C4-2B (cell line): ENCODE measurements around the gene GREM1.
A peak's percentile ranks its signal among the peaks of the same experiment; 100 is the strongest.

Experiments used
- H3K27ac ChIP-seq: fragments of 450-650 bp; 2 replicates; pipeline ENCODE4 v1.5.1; 2017
- ZFX ChIP-seq: fragments of 450-650 bp; IDR thresholded peaks from 2 replicates; pipeline ENCODE4 v1.6.1; 2017
- TF ChIP-seq, protein P1 (sequence below): fragments of 450-650 bp; conservative IDR thresholded peaks from 2 replicates; pipeline ENCODE4 v1.5.1; 2017; ENCODE audit warnings: mild to moderate bottlenecking

GREM1 gene

DNA sequence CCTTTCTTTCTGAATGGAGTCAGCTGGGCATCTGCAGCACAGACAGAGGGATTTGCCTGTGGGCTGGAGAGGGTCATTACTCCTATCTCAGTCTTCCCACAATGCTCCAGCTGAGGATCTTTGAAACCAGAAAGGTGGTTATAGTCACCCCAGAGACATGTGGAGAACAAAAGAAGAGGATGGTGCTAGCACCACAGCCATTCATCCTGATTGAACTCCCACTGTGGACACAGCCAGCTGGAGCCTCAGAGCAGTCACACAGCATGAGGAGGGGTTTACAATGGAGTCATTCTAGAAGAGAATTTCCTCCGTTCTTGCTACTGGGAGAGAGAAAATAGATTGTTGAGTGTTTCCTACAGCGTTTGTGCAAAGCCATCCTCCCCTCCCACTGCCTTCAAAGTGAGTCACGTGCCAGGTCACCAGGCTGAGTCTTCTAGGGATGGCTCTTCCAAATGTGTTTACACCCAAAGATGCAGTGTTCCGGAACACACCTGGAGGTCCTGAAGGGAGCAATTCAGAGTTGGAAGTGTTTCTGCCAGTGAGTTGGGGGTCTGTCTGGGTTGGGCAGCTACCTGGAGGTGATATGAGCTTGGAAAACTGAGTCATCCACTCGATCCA lies 18.9 kb upstream of the GREM1 start:
- H3K27ac ChIP-seq = no peak overlapping the region
- TF ChIP-seq, protein P1, sequence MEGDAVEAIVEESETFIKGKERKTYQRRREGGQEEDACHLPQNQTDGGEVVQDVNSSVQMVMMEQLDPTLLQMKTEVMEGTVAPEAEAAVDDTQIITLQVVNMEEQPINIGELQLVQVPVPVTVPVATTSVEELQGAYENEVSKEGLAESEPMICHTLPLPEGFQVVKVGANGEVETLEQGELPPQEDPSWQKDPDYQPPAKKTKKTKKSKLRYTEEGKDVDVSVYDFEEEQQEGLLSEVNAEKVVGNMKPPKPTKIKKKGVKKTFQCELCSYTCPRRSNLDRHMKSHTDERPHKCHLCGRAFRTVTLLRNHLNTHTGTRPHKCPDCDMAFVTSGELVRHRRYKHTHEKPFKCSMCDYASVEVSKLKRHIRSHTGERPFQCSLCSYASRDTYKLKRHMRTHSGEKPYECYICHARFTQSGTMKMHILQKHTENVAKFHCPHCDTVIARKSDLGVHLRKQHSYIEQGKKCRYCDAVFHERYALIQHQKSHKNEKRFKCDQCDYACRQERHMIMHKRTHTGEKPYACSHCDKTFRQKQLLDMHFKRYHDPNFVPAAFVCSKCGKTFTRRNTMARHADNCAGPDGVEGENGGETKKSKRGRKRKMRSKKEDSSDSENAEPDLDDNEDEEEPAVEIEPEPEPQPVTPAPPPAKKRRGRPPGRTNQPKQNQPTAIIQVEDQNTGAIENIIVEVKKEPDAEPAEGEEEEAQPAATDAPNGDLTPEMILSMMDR = no peak
- TF ChIP-seq ZFX = no peak

- peak overlapping the region; percentile 64 for H3K27ac ChIP-seq
- TF ChIP-seq ZFX = no peak
- TF ChIP-seq, protein P1 = no peak
Observed at GRCh38 chr15:32700501-32701150, 17.2 kb upstream of the GREM1 start.

- H3K27ac ChIP-seq = no peak overlapping the region
- TF ChIP-seq, protein P1 = no peak
- no peak for TF ChIP-seq ZFX
Observed at GRCh38 chr15:32701863-32702262, 15.9 kb upstream of the GREM1 start.

- no peak overlapping the region for H3K27ac ChIP-seq
- TF ChIP-seq ZFX = no peak
- TF ChIP-seq, protein P1 = no peak
Observed at GRCh38 chr15:32704395-32704981, 13.3 kb upstream of the GREM1 start.

DNA sequence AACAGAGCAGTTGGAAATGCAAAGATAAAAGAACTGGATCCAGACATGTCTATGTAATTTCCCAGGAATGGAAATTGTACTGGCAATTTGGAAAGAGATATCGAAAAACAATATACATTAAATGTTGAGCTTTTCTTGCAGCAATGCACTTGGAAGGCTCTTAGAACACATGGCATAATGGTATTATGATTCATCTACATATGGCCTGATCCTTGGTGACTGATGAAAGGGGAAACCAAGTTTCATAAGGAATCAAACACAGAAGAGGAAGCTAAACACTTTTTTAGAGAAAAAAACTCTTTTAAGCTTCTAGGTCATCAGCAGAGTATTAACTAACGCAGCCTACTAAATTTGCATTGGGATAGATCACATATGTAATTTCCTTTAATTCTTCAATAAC lies 12.4 kb upstream of the GREM1 start:
- no peak overlapping the region for H3K27ac ChIP-seq
- TF ChIP-seq, protein P1 = no peak
- TF ChIP-seq ZFX = no peak

- H3K27ac ChIP-seq = no peak overlapping the region
- TF ChIP-seq ZFX = no peak
- TF ChIP-seq, protein P1 = no peak
Observed at GRCh38 chr15:32706704-32707103, 11.1 kb upstream of the GREM1 start.

DNA sequence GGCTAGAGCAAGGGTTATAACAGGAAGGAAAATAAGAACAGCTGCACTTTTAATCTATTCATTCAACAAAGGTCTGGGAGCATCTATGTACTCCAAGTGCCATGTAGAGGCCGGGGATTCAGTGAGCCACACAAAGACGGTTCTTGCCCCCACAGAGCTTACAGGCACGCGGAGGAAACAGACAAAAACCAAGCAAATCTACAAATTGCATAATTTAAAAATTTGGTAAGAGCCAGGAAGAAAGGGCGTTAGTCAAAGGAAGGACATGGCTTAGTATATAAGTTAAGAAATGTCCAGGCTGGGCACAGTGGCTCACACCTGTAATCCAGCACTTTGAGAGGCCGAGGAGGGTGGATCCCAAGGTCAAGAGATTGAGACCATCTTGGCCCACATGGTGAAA lies 10.4 kb upstream of the GREM1 start:
- H3K27ac ChIP-seq = no peak overlapping the region

More for the DNA sequence above, 10.4 kb upstream of the GREM1 start:
- TF ChIP-seq, protein P1 = no peak
- TF ChIP-seq ZFX = no peak
